Stimulated activated CD4-positive, alpha-beta T cell treated with anti-CD3 and anti-CD28 coated beads, TNF-alpha, amount 100 ng/mL, for 48 hours (primary cell): Measurements from ENCODE around the gene MRPS26.
"Not testable (repeated sequence)": the region's sequence is repeated elsewhere in the genome, so short reads cannot be mapped to it uniquely, and the experiment has no call there.

Experiments used
- DNase-seq, 3 donors: peaks; one replicate each; pipeline ENCODE4 v3.0.0-alpha.2; 2020; ENCODE audit warnings: low read depth in 3 of 3

MRPS26 gene

DNA sequence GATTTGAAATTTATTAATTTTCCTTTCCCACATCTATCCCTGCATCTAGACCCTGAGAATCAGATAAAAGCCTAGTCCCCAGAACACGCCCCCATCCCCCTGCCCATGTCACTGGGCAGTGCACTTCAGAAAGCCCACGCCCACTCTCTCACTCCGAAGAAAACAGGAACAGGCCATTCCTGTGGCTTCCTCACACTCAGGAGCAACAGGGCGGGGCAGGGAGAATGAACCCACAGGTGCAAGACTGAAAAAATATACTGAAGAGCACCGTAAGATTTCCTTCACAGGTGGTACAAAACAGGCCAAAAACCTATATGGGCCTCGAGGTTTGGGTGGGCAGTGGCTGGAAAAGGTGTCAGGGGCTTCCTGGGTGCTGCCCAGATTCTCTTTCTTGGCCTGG is 29.0 kb downstream of the MRPS26 start:
- no peak for DNase-seq

DNA sequence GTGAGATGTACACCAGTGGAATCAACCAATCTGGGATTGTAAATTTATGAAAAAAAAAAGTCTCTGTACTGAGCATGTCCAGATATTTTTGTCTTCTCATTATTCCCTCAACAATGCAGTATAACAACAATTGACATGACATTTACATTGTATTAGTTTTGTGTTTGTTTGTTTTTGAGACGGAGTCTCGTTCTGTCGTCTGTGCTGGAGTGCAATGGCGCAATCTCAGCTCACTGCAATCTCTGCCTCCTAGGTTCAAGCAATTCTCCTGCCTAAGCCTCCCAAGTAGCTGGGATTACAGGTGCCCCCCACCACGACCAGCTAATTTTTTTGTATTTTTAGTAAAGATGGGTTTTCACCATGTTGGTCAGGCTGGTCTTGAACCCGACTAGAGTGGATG is 29.5 kb downstream of the MRPS26 start:
- DNase-seq: not testable (repeated sequence)

- DNase-seq: no peak
These were observed 31.8 kb downstream of the MRPS26 start for GRCh38 chr20:3077618-3078134.

DNA sequence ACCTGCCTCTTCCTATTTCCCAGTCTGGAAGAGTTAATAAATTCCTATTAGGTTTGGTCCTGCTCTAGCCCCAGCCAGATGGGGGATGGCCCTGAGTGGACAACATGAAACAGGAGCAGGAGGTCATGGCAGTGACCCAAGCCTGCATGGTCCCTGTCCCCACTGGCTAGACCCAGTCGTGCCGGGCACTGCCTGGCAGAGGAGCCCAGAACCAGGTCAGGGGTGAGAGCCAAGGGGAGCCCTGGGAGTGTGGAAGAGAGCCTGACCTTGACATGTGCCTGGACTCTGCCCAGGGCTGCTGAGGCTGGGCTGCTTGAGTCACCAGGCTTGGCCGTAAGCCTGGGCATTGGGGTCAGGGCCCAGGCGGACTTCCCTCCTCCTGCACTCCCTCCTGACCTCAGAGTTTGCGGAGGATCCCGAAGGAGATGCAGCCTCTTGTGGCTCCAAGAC is 35.1 kb downstream of the MRPS26 start:
- DNase-seq: no peak

GRCh38 chr20:3081641-3082040 is 35.8 kb downstream of the MRPS26 start:
- DNase-seq: no peak

GRCh38 chr20:3082306-3082951 is 36.6 kb downstream of the MRPS26 start:
- DNase-seq: no peak

DNA sequence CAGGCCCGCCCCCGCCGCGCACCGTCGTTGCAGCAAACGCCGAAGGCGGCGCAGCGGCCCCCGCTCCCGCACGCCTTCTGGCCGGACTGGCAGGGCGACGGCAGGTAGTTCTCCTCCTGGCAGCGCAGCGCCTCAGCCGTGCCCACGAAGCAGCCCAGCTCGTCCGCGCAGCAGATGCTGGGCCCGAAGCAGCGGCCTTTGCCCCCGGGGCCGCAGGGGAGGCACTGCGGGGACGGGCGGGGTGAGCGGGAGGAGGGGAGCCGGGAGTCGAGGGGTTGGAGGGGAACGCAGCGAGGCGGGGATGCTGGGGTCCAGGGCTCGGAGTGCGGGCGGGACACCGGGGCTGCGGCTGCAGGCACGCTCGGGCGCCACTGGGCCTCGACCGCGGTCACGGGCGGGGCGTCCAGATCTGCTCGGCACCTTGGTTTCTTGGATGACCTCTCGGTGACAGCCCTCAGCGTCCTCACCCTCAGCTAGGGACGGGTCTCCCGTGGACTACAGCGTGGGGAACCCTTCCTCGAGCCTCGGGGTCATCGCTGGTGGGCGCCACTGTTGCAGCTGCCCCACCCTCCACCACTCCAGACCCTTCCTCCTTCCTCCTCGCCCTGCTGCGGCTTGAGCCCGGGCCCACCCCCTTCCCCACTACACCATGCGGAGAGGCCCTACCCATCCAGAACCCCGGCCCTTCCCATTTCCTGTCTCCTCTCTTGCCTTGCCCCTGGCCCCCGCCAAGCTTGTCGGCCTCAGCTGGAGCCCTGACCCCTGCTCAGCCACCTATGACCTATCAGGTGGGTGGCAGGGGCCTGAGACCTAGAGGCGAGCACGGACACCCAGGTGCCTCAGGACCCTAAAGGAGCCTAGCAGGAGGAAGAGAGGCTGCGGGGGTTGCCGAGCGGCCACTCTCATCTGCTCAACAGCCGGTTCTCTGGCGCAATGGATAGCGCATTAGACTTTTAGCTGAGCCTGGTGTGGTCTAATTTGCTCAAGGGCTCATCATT is 37.4 kb downstream of the MRPS26 start:
- DNase-seq: no peak

DNA sequence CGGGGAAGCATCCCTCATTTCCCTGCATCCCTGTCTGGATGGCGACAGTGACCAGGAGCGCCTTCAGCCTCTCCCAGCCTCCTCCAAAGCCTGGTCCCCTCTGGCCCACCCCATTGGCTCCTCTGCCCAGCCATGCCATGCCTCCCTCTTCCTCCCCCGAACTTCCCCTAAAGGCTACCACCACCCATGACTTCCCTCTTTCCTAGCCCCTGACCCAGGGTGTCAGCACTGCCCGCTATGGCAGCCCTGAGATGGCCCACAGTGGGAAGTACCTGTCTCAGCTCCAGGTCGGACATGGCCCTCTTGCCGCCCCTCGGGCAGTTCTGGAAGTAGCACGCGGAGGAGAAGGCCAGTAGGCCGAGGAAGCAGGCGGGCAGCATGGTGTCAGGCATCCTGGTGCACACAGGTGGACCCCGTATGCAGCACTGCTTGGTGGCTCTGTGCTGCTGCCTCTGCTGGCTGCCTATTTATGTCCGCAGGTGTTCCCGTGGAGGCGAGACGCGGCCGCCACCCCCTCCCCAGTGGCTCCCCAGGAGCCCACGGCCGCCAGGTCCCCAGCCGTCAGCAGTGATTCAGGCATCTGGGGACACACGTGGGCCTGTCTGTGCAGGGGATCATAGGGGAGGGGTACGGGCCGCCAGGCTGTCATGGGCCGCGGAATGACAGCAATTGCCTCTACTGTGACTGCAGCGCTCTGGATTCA is 38.6 kb downstream of the MRPS26 start, which contains the start of gene AVP:
TSS of gene AVP (minus strand) at position 442 of the 703 bp plus-strand sequence. CDS start at position 392, 50 bp downstream.
- no peak for DNase-seq

- DNase-seq: no peak
These were observed 39.1 kb downstream of the MRPS26 start for GRCh38 chr20:3084986-3085360.

GRCh38 chr20:3085571-3086072 is 39.8 kb downstream of the MRPS26 start:
- no peak for DNase-seq

GRCh38 chr20:3088031-3088430 is 42.2 kb downstream of the MRPS26 start:
- no peak for DNase-seq

DNA sequence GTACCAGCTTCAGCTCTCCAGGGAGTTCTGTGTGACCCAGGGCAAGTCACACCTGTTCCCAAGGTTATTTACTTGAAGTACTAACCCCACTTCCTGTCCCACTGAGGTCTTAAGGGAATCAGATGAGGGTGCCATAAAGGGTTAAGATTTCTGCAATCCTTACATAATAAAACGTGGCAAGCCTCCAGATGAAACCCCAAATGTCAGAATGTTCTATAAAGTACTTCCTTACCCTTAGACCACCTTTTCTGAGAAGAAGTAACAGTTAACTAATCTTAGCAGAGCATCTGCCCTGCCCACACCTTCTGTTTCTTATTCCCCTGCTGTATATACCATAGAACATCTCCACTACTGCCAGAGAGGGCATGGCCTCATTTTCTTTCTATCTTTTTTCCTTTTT is 44.7 kb downstream of the MRPS26 start:
- DNase-seq: no peak

- DNase-seq: no peak
These were observed 46.9 kb downstream of the MRPS26 start for GRCh38 chr20:3092611-3093379.

DNA sequence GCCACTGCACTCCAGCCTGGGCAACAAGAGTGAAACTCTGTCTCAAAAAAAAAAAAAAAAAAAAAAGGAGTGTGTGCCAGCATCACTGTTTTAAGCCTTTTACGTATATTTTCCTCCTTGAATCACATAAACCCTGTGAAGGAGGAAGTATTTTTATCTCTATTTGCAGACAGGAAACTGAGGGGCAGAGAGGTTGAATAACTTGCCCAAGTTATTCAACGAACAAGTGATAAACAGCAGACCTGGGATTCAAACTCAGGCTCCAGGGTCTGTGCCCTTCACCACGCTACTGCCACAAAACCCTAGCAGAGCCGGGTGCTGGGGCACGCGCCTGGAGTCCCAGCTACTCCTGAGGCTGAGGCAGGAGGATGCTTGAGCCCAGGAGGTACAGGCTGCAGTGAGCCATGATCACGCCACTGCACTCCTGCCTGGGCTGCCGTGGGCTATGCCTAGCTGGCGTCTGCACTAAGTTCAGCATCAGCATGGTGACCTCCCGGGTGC is 48.1 kb downstream of the MRPS26 start:
- DNase-seq: no peak

- DNase-seq: no peak
These were observed 49.2 kb downstream of the MRPS26 start for GRCh38 chr20:3094848-3095629.
